B cell (primary cell): ENCODE results near the gene BRD3. TPM values are rescaled to one million over a fixed set of nuclear protein-coding genes. Genes with fewer than 3 reads are reported as not detected.

Experiments used
- ATAC-seq: fragments of 200-7000 bp; cut with Tn5 transposase; one replicate; pipeline ENCODE4 v1.10.0; 2021; ENCODE audit warnings: low read depth, mild to moderate bottlenecking, moderate number of reproducible peaks, moderate library complexity
- CTCF ChIA-PET: fragments of 350-600 bp; sonication (Branson Sonifier 250); formaldehyde crosslinking; loops from one replicate; lab custom pipeline; 2021; ENCODE audit warnings: antibody characterized with exemption, inconsistent platforms; lab: Charles Lee
- POLR2A ChIA-PET: fragments of 350-600 bp; sonication (Branson Sonifier 250); formaldehyde crosslinking; loops from one replicate; lab custom pipeline; 2021; ENCODE audit warnings: antibody characterized with exemption; lab: Charles Lee
- DNase-seq: peaks from one replicate; pipeline ENCODE4 v3.0.0; 2013
- H2AFZ ChIP-seq: 2 replicates; pipeline ENCODE4 v1.6.1; 2012; ENCODE audit warnings: mild to moderate bottlenecking, low read depth, low read length; ENCODE audit not compliant: insufficient read depth, poor library complexity, severe bottlenecking
- H3K27ac ChIP-seq, 2 donors: 1 replicate in 1 of 2; 2 replicates in 1 of 2; pipeline ENCODE4 v1.5.1; 2012 to 2013; ENCODE audit warnings: low read length in 2 of 2, mild to moderate bottlenecking in 2 of 2, moderate library complexity in 1 of 2
- H3K27me3 ChIP-seq, 4 experiments: fragments of 200-600 bp in 1 of 4; sonication (generic) in 1 of 4; replicated peaks in 1 of 4; 1 replicate in 2 of 4; 2 replicates in 2 of 4; pipeline versions ENCODE4 v1.6.1 to v1.7.0; 2013 to 2016; ENCODE audit warnings: low read length in 3 of 4, mild to moderate bottlenecking in 2 of 4, mixed read lengths in 1 of 4, moderate library complexity in 1 of 4; ENCODE audit not compliant: insufficient read depth in 4 of 4, control insufficient read depth in 3 of 4; ENCODE audit errors: control extremely low read depth in 1 of 4
- H3K36me3 ChIP-seq, 2 experiments: replicated peaks in 1 of 2; 1 replicate in 1 of 2; 2 replicates in 1 of 2; pipeline versions ENCODE4 v1.6.1 to v1.7.1; 2013; ENCODE audit warnings: low read length in 1 of 2; ENCODE audit not compliant: insufficient read depth in 2 of 2, control insufficient read depth in 1 of 2; ENCODE audit errors: control extremely low read depth in 1 of 2, extremely low read depth in 1 of 2
- H3K4me1 ChIP-seq, 2 donors: fragments of 200-600 bp in 1 of 2; sonication (generic) in 1 of 2; 1 replicate in 1 of 2; 2 replicates in 1 of 2; pipeline versions ENCODE4 v1.5.1 to v1.6.1; 2013 to 2017; ENCODE audit warnings: low read length in 2 of 2; ENCODE audit not compliant: control insufficient read depth in 2 of 2, insufficient read depth in 2 of 2
- H3K4me2 ChIP-seq: replicated peaks from 2 replicates; pipeline ENCODE3; 2012; ENCODE audit warnings: mild to moderate bottlenecking, low read depth, low read length; ENCODE audit not compliant: poor library complexity, severe bottlenecking
- H3K4me3 ChIP-seq, 5 experiments: fragments of 200-600 bp in 1 of 5; sonication (generic) in 1 of 5; 1 replicate in 3 of 5; 2 replicates in 2 of 5; pipeline versions ENCODE4 v1.5.1 to v1.7.0; 2011 to 2016; ENCODE audit warnings: low read length in 4 of 5, mild to moderate bottlenecking in 4 of 5, low read depth in 2 of 5, control low read depth in 1 of 5, moderate library complexity in 1 of 5; ENCODE audit not compliant: insufficient read depth in 1 of 5; ENCODE audit errors: control extremely low read depth in 1 of 5, extremely low read depth in 1 of 5
- H3K79me2 ChIP-seq: fragments of 200-600 bp; sonication (generic); one replicate; pipeline ENCODE4 v1.6.0; 2016; ENCODE audit warnings: low read length; ENCODE audit not compliant: control insufficient read depth, insufficient read depth
- H3K9ac ChIP-seq: fragments of 200-600 bp; sonication (generic); 2 replicates; pipeline ENCODE4 v1.6.1; 2017; ENCODE audit warnings: mild to moderate bottlenecking, low read length, moderate library complexity
- H3K9me3 ChIP-seq, 3 donors: one replicate each; pipeline versions ENCODE4 v1.6.1 to v1.7.1; 2013; ENCODE audit warnings: low read length in 2 of 3; ENCODE audit not compliant: control insufficient read depth in 2 of 3, insufficient read depth in 1 of 3; ENCODE audit errors: control extremely low read depth in 1 of 3
- H4K20me1 ChIP-seq: 2 replicates; pipeline ENCODE4 v1.6.0; 2012; ENCODE audit warnings: mild to moderate bottlenecking, low read length; ENCODE audit not compliant: insufficient read depth, control insufficient read depth, poor library complexity, severe bottlenecking
- H3K27ac Mint-ChIP-seq: one replicate; pipeline ENCODE4 v1.8.0; 2021; ENCODE audit warnings: mixed read lengths
- H3K27me3 Mint-ChIP-seq: one replicate; pipeline ENCODE4 v1.8.0; 2021; ENCODE audit warnings: mixed read lengths
- H3K4me1 Mint-ChIP-seq: one replicate; pipeline ENCODE4 v1.8.0; 2021; ENCODE audit warnings: mixed read lengths
- H3K4me3 Mint-ChIP-seq: one replicate; pipeline ENCODE4 v1.8.0; 2021; ENCODE audit warnings: mixed read lengths
- H3K9me3 Mint-ChIP-seq: one replicate; pipeline ENCODE4 v1.8.0; 2022; ENCODE audit warnings: mixed read lengths; ENCODE audit not compliant: insufficient read depth
- CTCF ChIP-seq: fragments of 200-600 bp; IDR thresholded peaks from one replicate; pipeline ENCODE4 v1.8.0; 2022; ENCODE audit warnings: antibody characterized with exemption, mild to moderate bottlenecking
- EZH2 ChIP-seq: IDR thresholded peaks from 2 replicates; pipeline ENCODE4 v1.6.1; 2012; ENCODE audit warnings: borderline replicate concordance, low read depth, mild to moderate bottlenecking, moderate library complexity, low read length; ENCODE audit not compliant: insufficient read depth, poor library complexity, severe bottlenecking
- WGBS: methylation state at CpG from one replicate; pipeline ENCODE4 v1.1.5; 2013; ENCODE audit warnings: missing lambda C conversion rate; ENCODE audit not compliant: insufficient coverage; 5-methylcytosine and 5-hydroxymethylcytosine counted together
- intact Hi-C: fragments of 100-400 bp; cut with micrococcal nuclease; formaldehyde crosslinking; loops from one replicate; pipeline ENCODE4 v1.10.0; 2022
- polyA plus RNA-seq: library from polyadenylated mRNA; depleted of rRNA; stranded (reverse); fragments of >200 nt; gene quantifications from 2 replicates; pipeline ENCODE4 v1.2.3, GENCODE V29; 2012
- total RNA-seq, 2 donors: library from RNA; stranded (reverse); fragments of 120-200 nt in 1 of 2; gene quantifications; 1 replicate in 1 of 2; 2 replicates in 1 of 2; pipeline versions ENCODE4 v1.2.3 to v1.2.4, GENCODE V29; 2013 to 2022

BRD3 gene
- total and polyA plus RNA-seq, 2 donors (not counting 1 experiment from before 2014, with no cell fraction given), result 8.9 to 38.0 TPM

DNA sequence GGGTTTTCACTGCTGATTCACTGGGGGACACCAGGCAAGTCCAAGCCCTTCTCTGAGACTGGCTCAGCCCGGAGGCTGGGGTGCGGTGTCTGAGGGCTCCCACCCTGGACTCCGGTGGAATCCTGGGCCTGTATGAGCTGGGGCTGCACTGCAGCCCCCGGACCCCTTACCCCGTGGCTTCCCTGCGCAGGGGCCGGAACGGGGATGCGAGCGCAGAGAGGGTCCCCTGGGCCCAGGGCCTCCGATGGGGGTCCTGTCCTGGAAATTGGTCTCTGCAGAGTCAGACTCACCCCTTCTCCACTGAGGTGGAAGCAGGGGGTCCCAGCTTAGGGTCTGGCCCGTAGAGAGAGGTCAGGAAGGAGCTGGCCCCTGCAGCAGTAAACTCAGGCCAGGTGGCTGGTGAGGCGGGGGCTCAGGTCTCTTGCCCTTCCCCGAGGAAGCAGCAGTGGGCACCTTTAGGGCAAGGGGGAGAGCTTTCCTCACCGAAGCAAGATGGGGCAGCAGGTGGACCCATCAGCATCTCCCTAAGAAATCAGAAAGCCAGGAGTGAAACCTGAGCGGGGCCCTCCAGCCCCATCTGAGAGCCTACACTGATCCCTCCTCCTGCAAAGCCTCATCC lies 74.1 kb downstream of the BRD3 start:
- no peaks in the 10 kb centered on the region for H3K27me3 Mint-ChIP-seq
- H3K4me1 Mint-ChIP-seq, result peaks cover 25% of the 10 kb centered on the region
- H3K4me1 ChIP-seq, result peaks cover 27 to 37% of the 10 kb centered on the region in 2 donors
- intact Hi-C loops, result loop anchor here (1.0 to 5.0 kb wide), 6 partner anchors 32 to 461 kb away; partner anchors contain the start of genes ADAMTSL2 and BRD3OS
- peak overlapping the region; percentile 26 to 83 for H3K27ac ChIP-seq
- TF ChIP-seq CTCF (no peak), EZH2 (no peak)
- ChIA-PET POLR2A (interaction anchor here (0.6 to 2.8 kb wide), 10 partner anchors 38 to 816 kb away, joined by 3 to 18 read pairs (median 5); no protein-coding TSS in a partner anchor), CTCF (interaction anchor here (0.5 to 5.8 kb wide), 60 partner anchors 11 to 391 kb away, joined by 3 to 561 read pairs (median 4); partner anchors contain the start of genes BRD3OS and WDR5)
- peak overlapping the region; percentile 86 for H3K9ac ChIP-seq
- no peaks in the 10 kb centered on the region for H3K27me3 ChIP-seq
- peak overlapping the region; percentile 99 for H3K4me2 ChIP-seq
- WGBS, result 66% methylated on average over 9 of the region's 16 CpGs
- peak overlapping the region; percentile 76 for H2AFZ ChIP-seq
- H4K20me1 ChIP-seq, result peaks cover 27% of the 10 kb centered on the region
- H3K4me3 Mint-ChIP-seq, result peak overlapping the region; percentile 89
- peaks cover 41% of the 10 kb centered on the region for H3K79me2 ChIP-seq
- no peaks in the 10 kb centered on the region for H3K9me3 Mint-ChIP-seq
- H3K4me3 ChIP-seq, result peak overlapping the region in 4 of 5 experiments; percentile 77 to 86 (median 82)
- peak overlapping the region; percentile 86 for H3K27ac Mint-ChIP-seq
- DNase-seq, result no peak
- no peak for ATAC-seq
- H3K36me3 ChIP-seq, result no peaks in the 10 kb centered on the region
- H3K9me3 ChIP-seq, result no peaks in the 10 kb centered on the region
